Urothelium cell line (cell line): ENCODE data around the gene SLC29A3.

Experiments used
- DNase-seq: peaks from one replicate; pipeline ENCODE4 v3.0.0; 2011; ENCODE audit warnings: low spot score, mixed read lengths
- FAIRE-seq: peaks from 2 replicates; lab custom pipeline; 2011; peaks lifted over from hg19 to GRCh38; lab: Jason Lieb, UNC

SLC29A3 gene

DNA sequence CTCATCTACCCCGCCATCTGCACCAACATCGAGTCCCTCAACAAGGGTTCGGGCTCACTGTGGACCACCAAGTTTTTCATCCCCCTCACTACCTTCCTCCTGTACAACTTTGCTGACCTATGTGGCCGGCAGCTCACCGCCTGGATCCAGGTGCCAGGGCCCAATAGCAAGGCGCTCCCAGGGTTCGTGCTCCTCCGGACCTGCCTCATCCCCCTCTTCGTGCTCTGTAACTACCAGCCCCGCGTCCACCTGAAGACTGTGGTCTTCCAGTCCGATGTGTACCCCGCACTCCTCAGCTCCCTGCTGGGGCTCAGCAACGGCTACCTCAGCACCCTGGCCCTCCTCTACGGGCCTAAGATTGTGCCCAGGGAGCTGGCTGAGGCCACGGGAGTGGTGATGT lies 43.1 kb downstream of the SLC29A3 start:
- FAIRE-seq (no peak), DNase-seq (no peak)

DNA sequence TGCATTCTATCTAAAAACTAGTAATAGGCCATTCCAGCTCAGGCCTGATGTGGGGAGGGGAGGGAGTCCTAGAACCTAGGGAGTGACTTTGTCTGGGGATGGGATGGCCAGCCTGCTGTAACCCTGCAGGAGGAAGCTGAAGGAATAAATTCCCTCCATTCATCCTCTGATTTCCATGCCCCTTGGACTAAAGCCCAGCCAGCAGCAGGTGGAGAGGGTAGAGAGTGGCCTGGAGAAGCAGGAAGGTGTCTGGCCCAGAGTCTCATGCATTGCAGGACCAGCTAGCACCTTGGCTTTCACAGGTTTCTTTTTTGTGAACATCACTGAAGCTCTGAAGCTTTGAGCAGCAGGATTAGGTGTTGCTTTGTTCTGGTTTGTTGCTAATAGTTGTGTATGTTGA lies 44.9 kb downstream of the SLC29A3 start:
- DNase-seq: no peak
- no peak for FAIRE-seq

DNA sequence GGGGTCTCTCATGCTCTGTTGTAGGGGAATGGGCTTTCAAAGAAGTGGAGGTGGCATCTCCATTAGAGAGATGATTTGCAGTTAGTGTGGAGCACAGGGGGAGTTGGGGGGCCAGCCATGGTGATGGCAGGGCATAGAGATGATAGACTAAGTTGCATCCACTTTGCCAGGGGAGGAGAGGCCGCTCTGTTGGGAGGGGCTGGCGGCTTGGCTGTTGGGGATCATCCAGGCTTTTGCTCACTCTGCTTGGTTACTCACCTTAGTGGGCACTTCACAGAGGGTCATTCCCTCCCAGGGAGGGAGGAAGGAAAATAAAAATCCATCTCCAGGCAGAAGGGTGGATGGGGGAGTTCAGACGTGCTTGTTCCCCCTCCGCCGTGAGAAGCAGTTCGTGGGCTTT lies 46.3 kb downstream of the SLC29A3 start:
- DNase-seq (no peak), FAIRE-seq (no peak)

DNA sequence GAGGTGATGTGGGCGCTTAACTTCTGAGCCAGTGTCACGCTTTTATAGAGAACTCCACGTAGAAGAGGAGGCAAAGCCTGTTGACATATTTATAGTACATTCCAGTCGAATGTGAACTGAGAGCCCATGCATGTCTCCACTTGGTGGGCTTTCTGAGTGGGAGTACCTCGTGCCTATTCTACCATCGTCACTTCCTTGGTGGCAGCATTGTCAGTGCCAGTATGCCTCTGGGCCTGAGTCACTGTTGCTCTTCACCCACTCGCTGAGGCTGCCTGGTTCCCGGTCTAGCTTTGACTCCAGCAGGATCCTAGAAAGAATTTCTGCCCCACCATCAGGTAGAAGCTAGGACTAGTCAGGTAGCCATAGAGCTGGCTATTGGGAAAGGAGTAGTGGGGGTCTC lies 47.6 kb downstream of the SLC29A3 start:
- DNase-seq (no peak), FAIRE-seq (peak; percentile 5)

DNA sequence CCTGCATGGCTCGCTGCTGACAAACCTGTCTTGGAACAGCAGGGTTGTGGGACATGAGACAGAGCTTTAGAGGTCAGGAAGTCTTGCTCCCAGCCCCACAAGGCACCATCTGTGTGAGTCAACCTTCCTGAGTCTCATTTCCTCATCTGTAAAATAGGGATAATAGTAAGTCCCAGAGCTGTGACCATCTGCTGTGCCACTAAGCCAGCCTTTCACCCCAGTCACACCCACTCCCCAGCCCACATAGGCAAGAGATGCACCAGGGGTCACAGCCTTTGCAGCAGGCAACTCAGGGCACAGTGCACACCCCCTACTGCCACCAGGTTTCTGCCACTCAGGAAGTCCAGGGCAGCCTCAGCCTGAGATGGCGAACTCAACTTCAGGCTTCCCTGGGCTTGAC lies 48.2 kb downstream of the SLC29A3 start:
- FAIRE-seq: no peak
- no peak for DNase-seq

DNA sequence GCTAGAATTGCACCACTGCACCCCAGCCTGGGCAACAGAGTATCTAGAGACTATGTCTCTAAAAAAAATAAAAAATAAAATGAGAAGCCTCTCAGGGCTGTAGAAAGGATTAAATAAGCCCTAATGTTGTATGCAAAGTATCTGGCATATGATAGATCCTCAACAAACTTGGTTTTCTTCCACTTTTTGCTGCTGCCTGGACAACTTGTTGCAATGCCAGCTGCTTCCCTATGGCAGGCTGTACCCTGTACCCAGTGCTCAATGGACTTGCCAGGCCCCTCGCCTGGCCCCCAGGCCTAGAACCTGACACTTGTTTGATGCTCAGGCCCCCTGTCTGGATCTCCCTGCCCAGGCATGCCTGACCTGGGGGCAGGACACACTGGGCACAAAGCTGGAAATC lies 49.1 kb downstream of the SLC29A3 start:
- FAIRE-seq (no peak), DNase-seq (no peak)

DNA sequence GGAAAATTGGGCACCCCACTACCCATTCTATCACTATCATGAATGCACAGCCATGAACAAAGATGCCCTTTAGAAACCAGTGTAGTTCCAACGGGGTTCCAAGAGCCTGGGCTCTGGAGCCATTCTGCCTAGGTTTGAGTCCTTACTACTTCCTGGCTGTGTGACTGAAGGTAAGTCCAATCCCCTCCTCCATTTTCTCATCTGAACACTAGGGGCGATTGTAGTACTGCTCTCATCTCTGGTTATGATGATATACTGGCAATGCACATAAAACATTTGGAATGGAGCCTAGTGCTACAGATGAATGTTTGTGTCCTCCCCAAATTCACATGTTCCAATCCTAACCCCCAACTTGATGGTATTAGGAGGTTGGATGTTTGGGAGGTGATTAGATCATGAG lies 49.6 kb downstream of the SLC29A3 start:
- no peak for DNase-seq
- FAIRE-seq: peak; percentile 40

DNA sequence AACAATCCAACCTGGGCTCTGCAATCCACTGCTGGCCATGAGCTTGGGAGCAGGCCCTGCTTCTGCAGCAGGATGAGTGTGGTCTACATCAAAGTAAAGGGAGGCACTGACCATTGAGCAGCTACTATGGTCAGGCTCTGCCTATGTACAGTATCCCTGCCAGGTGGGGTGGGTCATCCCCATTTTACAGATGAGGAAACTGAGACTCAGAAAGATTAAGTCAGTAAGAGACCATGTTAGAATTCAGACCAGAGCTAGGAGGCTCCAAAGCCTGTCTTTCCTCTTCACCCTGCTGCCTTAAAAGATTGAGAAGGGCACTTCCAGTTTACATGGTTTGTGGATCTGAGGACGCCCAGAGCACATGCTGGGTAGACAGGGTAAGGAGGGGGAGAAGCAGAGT lies 50.5 kb downstream of the SLC29A3 start:
- no peak for FAIRE-seq
- no peak for DNase-seq

DNA sequence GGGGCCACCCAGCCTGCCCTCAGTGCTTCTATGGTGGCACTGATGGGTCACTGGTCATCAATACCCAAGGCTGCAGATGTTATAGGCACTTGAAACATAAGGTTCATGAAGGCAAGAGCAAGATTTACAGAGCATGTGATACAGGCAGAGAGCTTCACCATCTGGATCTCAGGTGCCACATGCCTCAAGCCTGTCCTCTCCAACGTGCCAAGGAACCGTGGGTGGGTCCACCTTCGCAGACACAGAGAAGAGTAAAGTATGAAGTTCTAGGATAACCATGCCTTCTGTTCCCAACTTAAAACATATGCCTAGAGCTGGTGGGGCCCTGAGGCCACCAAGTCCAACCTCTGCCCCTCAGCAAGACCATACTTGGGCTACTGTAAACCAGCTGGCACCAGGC lies 51.0 kb downstream of the SLC29A3 start:
- DNase-seq (no peak), FAIRE-seq (no peak)

DNA sequence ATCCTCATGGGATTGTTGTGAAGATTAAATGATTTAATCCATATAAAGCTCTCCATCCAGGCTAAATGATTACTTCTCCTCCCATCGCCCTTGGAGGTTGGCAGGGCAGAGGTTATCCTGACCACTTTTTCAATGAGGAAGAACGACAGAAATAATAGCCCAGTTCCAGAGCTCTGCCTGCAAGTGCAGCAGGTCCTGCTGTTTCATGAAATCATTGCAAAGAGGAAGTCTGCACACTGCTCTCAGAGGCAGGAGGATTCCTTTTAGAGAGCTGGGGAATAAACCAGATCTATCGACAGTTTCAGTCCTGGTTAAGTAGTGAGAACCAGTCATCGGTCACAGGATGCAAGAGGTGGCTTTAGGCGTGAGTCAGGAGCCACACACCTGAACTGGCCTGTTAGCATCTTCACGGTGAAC lies 52.7 kb downstream of the SLC29A3 start:
- DNase-seq (no peak), FAIRE-seq (no peak)

DNA sequence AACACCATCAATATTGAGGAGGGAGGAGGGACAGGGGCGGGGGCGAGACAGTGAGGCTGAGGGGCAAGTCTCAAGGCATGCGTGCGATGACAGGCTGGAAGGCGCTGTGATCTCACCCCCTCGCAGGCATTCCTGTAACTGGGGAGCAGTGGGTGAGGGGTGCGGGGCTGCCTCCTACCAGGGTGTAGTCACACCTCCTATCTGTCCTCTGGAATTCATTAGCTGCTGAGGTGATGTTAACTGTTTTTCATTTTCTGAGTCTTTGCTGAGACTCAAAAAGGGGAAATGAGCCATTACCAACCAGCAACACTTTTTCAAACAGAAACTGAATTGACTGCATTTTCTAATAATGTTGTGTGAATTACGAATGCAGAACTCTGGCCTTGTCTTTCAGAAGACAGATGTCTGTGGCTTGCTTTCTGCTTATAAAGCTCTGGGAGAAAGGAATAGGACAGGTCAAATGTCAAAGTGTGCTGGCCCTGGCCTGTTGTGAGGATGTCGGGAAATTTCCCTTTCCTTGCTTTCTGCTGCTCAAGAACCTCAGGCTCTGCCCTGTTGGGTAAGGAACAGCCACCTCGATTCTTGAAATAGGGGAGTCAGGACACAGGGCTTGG lies 53.9 kb downstream of the SLC29A3 start:
- DNase-seq: no peak
- FAIRE-seq: no peak

DNA sequence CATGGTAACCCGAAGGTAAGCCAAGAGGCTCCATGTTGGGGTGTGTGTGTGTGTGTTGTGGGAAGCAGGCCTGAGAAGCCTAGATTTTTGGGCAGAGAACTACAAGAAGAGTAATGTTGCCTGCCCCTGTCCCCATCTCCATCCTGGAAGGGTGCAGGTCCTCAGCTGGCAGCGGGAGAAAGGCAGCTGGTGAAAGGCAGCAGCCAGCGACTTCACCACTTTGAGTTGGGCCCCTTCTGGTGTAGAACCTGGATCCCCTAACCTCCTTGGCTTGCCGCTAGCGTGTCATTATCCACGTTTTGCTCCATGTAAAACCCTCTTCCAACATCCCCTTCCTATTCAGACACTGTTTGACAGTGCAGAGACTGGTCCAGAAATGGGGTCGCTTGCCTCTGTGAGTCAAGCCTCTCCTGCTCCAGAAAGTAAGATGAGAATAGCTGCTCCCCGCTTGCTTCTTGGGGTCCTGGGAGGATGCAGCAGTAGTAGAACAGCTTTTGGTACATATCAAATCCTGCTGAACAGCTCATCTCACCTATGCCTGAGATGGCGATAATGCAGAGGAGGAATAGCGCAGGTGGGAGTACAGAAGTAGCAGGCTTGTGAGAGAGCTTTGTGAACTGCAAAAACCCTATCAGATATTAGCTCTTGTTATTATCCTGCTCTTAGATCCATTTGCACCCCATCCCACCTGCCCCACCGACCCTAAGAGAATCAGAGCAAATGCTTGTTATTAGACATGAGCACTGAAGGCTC lies 55.6 kb downstream of the SLC29A3 start:
- no peak for DNase-seq
- FAIRE-seq: no peak

DNA sequence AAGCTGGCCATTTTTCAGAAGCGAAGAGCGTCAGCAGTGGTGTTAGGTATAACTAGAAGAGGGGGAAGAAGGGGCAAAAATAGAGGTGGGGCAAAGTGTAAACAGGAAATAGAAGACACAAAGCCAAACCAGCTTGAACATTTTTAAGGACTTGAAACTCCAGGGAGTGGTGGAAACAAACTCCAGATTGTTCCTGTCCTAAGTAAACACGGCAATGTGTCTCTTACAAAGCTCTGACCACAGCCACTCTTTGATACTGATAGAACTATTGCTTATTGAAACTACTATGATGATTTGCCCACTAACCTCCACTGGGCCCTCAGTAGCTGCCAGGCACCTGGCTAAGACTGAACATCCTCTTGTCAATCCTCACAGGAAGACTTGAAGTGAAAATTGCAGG lies 56.9 kb downstream of the SLC29A3 start:
- no peak for FAIRE-seq

DNA sequence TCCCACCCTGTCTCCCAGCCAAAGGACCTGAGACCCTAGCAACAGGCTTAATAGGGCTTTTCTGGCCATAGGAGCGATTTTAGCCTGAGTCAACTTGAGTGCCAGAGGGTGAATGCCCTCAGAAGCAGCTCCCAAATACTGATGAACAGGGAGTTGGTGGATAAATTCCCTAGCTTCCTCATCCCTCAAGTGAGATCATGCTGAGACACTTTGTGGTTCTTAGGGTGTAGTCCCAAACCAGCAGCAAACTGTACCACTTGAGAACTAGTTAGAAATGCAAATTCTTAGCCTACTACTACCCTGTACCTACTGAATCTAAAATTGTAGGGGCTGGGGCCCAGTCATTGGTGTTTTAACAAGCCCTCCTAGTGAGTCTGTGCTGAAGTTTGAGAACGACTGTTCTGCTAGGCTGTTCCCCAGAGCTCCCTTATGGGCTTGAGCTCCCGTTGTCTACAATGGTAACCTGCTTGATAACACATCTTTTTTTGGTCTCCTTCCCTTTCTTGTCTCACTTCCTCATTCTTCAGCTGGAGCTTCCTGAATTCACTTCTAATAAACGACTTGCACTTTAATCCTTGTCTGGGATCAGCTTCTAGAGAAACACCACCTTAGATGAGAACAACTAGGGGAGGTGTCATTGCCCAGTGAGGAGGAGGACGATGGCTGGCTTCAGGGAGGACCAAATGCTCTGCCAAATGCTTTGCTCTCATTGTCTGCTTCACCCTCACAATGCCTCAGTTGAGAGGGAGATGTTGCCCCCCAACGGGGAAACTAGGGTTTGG lies 59.5 kb downstream of the SLC29A3 start:
- no peak for FAIRE-seq
- DNase-seq: no peak

More for the DNA sequence above, 56.9 kb downstream of the SLC29A3 start:
- no peak for DNase-seq

DNA sequence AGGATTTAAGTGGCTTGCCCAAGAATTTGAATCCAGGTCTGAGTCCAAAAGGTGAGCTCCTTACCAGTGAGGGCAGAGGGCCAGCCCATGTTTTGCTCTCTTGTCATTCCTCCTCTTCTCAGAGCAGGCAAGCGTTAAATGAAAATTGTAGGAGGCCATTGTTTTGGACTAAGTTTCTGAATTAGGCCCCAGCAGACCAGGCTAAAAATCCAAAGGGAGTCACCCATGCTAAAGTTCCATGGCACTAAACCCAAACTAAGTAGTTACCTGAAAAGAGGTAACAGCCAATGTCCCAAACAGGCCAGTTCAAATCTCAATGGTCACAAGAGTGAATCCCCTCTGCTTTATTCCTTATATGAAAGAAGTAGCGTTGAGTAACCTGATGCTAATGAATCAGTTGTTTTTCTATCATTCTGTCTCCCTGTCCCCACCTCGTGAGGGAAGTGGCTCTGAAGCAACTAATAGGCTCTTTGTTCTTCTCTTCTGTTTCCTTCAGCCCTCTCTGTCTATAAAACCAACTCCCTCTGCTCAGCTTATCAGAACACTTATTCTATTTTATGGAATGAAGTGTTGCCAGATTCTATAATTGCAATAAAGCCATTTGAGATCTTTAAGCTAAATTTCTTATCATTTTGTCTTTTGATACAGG lies 60.2 kb downstream of the SLC29A3 start:
- FAIRE-seq: no peak
- no peak for DNase-seq

DNA sequence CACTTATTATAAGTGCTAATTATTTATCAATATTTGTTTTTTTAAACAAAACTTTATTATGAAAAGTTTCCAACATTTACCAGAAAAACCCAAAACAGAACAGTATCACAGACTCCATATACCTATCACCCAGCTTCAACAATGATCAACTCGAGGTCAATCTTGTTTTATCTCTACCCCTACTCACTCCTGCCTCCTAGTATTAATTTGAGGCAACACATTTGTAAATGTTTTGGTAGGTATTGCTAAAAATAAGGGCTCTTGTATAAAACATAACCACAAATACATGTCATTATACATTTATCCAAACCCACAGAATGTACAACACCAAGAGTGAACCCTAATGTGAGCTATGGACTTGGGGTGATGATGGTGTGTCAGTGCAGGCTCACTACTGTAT lies 61.8 kb downstream of the SLC29A3 start:
- FAIRE-seq (no peak), DNase-seq (no peak)

DNA sequence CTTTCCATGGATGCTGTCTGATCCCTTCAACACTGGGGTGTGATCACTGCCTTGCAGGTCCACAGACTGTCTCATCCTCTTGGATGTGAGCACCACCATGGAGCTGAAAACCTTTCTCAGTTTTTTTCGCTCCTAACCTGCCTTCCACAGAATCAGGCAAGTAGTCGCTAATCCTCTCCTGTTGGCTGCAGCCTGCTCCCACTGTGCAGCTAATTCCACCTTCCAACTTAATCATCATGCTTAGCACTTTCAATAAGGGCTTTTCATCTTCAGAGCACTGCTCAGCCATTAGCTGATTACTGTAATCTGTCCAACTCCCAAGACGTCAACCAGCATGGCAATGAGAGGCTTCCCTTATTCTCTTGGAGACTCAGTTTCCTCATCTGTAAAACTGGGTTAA lies 62.6 kb downstream of the SLC29A3 start:
- FAIRE-seq: no peak
- DNase-seq: no peak

DNA sequence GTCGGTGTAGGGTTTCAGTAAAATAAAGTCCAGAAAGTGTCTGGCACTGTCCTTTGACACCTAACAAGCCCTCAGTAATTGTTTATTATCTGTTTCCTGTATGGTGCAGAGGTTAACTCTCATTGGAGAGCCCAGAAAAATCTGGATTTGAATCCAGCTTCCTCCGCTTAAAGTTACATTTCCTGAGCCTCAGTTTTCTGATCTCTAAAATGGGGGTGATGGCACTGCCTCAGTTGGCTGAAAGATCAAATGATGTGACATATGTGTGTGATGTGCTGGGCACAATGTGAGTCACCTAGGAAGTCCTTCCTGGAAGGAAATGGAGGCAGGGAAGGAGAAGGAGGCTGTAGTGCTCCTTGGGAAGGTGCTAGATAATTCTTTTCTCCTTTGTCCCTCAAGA lies 63.0 kb downstream of the SLC29A3 start:
- FAIRE-seq: no peak
- DNase-seq: no peak

DNA sequence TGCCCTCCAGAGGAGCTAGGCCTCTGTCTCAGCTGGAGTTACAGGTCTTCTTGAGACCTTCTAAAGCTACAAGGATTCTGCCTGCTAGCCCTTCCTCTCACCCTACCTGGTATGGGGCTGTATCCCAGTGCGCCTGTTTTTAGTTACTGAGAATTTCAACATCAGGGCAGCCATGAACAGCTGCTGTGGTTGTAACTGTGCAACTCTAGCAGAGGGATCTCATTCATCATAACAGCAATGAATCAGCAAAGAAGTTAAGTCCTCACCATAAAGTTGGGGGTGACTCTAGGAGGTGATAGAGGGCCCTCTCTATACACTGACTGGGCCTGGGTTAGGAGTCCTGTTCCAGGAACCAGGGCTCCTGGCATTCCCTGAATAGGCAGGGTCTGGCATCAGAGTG lies 63.7 kb downstream of the SLC29A3 start:
- FAIRE-seq (no peak), DNase-seq (no peak)

DNA sequence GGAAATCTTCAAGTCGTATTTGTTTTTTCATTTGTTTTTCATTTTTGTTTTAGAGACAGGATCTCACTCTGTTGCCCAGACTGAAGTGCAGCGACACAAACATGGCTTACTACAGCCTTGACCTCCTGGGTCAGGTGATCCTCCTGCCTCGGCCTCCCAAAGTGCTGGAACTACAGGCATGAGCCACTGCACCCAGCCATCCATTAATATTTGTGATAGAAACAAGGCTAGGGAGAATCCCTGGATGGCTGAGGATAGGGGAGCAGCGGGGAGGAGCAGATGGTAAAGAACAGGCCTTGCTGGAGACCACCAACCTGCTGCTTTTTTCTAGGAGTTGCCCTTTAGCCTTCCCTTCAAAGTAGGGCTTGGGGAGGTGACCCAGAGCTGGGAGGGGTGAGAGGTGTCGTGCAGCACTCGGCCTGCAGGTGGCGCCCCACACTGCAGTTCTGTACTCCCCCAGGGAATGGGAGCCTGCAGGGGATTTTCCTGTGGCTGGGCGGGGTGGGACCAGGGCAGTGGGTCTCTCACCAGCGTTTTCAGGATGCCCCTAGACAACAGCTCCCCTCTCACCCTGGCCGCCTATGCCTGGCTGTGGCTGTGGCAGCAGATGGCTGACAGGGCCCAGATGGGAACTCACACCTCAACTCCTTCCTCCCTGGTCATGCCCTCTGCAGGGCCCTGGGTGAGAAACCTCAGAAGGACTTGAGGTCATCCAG lies 65.1 kb downstream of the SLC29A3 start:
- FAIRE-seq (no peak), DNase-seq (peak; percentile 85)

DNA sequence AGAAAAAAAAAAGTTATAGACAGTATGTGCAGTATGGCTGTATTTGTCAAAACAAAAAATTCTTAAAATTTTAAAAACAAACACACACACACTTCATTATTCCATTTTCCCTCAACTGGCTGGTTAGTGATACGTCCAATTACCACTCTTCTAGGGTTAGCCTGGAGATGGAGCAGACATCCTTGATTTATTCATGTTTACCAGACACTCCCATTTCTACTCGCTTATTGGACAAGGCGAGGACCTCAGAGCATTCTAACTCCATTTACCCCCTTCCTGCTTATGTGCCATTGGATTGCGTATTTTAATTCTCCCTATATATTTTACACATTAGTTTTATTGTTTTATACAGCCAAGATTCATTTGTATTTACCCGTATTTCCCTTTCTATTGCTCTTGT lies 69.1 kb downstream of the SLC29A3 start:
- DNase-seq (no peak), FAIRE-seq (no peak)
